Activated naive CD8-positive, alpha-beta T cell treated with anti-CD3 and anti-CD28 coated beads, Interleukin-2, amount 50 U/mL, for 24 hours (primary cell): ENCODE results near the gene FZD1.
"Not testable (repeated sequence)": the region's sequence is repeated elsewhere in the genome, so short reads cannot be mapped to it uniquely, and the experiment has no call there.

ENCODE experiments used
- ATAC-seq: fragments of 150-1000 bp; cut with Tn5 transposase; one replicate; pipeline ENCODE4 v1.10.0; 2021
- DNase-seq: peaks from one replicate; pipeline ENCODE4 v3.0.0; 2021
- H3K27ac Mint-ChIP-seq: one replicate; pipeline ENCODE4 v1.8.0; 2021; ENCODE audit warnings: mild to moderate bottlenecking, mixed read lengths
- H3K27me3 Mint-ChIP-seq: one replicate; pipeline ENCODE4 v1.8.0; 2021; ENCODE audit warnings: mixed read lengths
- H3K36me3 Mint-ChIP-seq: one replicate; pipeline ENCODE4 v1.8.0; 2021; ENCODE audit warnings: low read depth, mixed read lengths
- H3K4me1 Mint-ChIP-seq: one replicate; pipeline ENCODE4 v1.8.0; 2021; ENCODE audit warnings: mixed read lengths
- H3K4me3 Mint-ChIP-seq: one replicate; pipeline ENCODE4 v1.8.0; 2021; ENCODE audit warnings: mild to moderate bottlenecking, moderate library complexity, mixed read lengths
- H3K9me3 Mint-ChIP-seq: one replicate; pipeline ENCODE4 v1.8.0; 2021; ENCODE audit warnings: mixed read lengths

FZD1 gene

GRCh38 chr7:91302794-91303193, 38.6 kb downstream of the FZD1 start:
- Mint-ChIP-seq H3K27me3 (no peaks in the 10 kb centered on the region), H3K4me3 (no peak overlapping the region), H3K36me3 (no peaks in the 10 kb centered on the region), H3K27ac (no peak overlapping the region), H3K9me3 (no peaks in the 10 kb centered on the region), H3K4me1 (no peaks in the 10 kb centered on the region)
- no peak for ATAC-seq
- no peak for DNase-seq

GRCh38 chr7:91306266-91306665, 42.0 kb downstream of the FZD1 start:
- H3K4me3 Mint-ChIP-seq = no peak overlapping the region
- ATAC-seq (no peak), DNase-seq (no peak)
- H3K27ac Mint-ChIP-seq = no peak overlapping the region
- no peaks in the 10 kb centered on the region for H3K36me3 Mint-ChIP-seq
- H3K27me3 Mint-ChIP-seq = no peaks in the 10 kb centered on the region
- H3K9me3 Mint-ChIP-seq = no peaks in the 10 kb centered on the region
- H3K4me1 Mint-ChIP-seq = no peaks in the 10 kb centered on the region

GRCh38 chr7:91307467-91307866, 43.2 kb downstream of the FZD1 start:
- Mint-ChIP-seq H3K9me3 (no peaks in the 10 kb centered on the region), H3K27me3 (no peaks in the 10 kb centered on the region), H3K4me1 (no peaks in the 10 kb centered on the region), H3K36me3 (no peaks in the 10 kb centered on the region), H3K4me3 (no peak overlapping the region), H3K27ac (no peak overlapping the region)
- ATAC-seq = no peak
- no peak for DNase-seq

- H3K4me1 Mint-ChIP-seq, ATAC-seq, H3K36me3 Mint-ChIP-seq: not testable (repeated sequence)
Observed at GRCh38 chr7:91308191-91308590, 44.0 kb downstream of the FZD1 start.

GRCh38 chr7:91310830-91311460, 46.7 kb downstream of the FZD1 start:
- DNase-seq (no peak), ATAC-seq (no peak)
- H3K36me3 Mint-ChIP-seq = no peaks in the 10 kb centered on the region
- H3K27ac Mint-ChIP-seq = no peak overlapping the region
- H3K27me3 Mint-ChIP-seq = no peaks in the 10 kb centered on the region
- H3K9me3 Mint-ChIP-seq = no peaks in the 10 kb centered on the region
- no peak overlapping the region for H3K4me3 Mint-ChIP-seq
- H3K4me1 Mint-ChIP-seq = no peaks in the 10 kb centered on the region

More at GRCh38 chr7:91308191-91308590, 44.0 kb downstream of the FZD1 start:
- H3K4me3 Mint-ChIP-seq, H3K9me3 Mint-ChIP-seq, H3K27me3 Mint-ChIP-seq, DNase-seq, H3K27ac Mint-ChIP-seq: not testable (repeated sequence)

- DNase-seq (no peak), ATAC-seq (no peak)
- Mint-ChIP-seq H3K27ac (no peak overlapping the region), H3K36me3 (no peaks in the 10 kb centered on the region), H3K4me1 (no peaks in the 10 kb centered on the region), H3K27me3 (no peaks in the 10 kb centered on the region), H3K4me3 (no peak overlapping the region), H3K9me3 (no peaks in the 10 kb centered on the region)
Observed at GRCh38 chr7:91311839-91312238, 47.6 kb downstream of the FZD1 start.

- Mint-ChIP-seq H3K4me1 (no peaks in the 10 kb centered on the region), H3K4me3 (no peak overlapping the region), H3K36me3 (no peaks in the 10 kb centered on the region), H3K27ac (no peak overlapping the region), H3K9me3 (no peaks in the 10 kb centered on the region), H3K27me3 (no peaks in the 10 kb centered on the region)
- ATAC-seq (no peak), DNase-seq (no peak)
Observed at GRCh38 chr7:91313113-91313512, 48.9 kb downstream of the FZD1 start.

- no peak overlapping the region for H3K4me3 Mint-ChIP-seq
- H3K4me1 Mint-ChIP-seq = no peaks in the 10 kb centered on the region
- H3K9me3 Mint-ChIP-seq = no peaks in the 10 kb centered on the region
- no peaks in the 10 kb centered on the region for H3K27me3 Mint-ChIP-seq
- DNase-seq (no peak), ATAC-seq (no peak)
- H3K36me3 Mint-ChIP-seq = no peaks in the 10 kb centered on the region
- no peak overlapping the region for H3K27ac Mint-ChIP-seq
Observed at GRCh38 chr7:91314591-91315323, 50.5 kb downstream of the FZD1 start.

- DNase-seq (no peak), ATAC-seq (no peak)
- Mint-ChIP-seq H3K27ac (no peak overlapping the region), H3K4me1 (no peaks in the 10 kb centered on the region), H3K9me3 (no peaks in the 10 kb centered on the region), H3K27me3 (no peaks in the 10 kb centered on the region), H3K4me3 (no peak overlapping the region), H3K36me3 (no peaks in the 10 kb centered on the region)
Observed at GRCh38 chr7:91316426-91316825, 52.2 kb downstream of the FZD1 start.

- no peak for ATAC-seq
- Mint-ChIP-seq H3K27ac (no peak overlapping the region), H3K4me1 (no peaks in the 10 kb centered on the region), H3K36me3 (no peaks in the 10 kb centered on the region), H3K27me3 (no peaks in the 10 kb centered on the region), H3K9me3 (no peaks in the 10 kb centered on the region), H3K4me3 (no peak overlapping the region)
- no peak for DNase-seq
Observed at GRCh38 chr7:91319351-91319750, 55.1 kb downstream of the FZD1 start.

GRCh38 chr7:91320366-91321078, 56.3 kb downstream of the FZD1 start:
- Mint-ChIP-seq H3K4me1 (no peaks in the 10 kb centered on the region), H3K27me3 (no peaks in the 10 kb centered on the region), H3K9me3 (no peaks in the 10 kb centered on the region), H3K27ac (no peak overlapping the region), H3K4me3 (no peak overlapping the region), H3K36me3 (no peaks in the 10 kb centered on the region)
- DNase-seq (no peak), ATAC-seq (no peak)
